HG03175 (cell line): ENCODE measurements around the gene PDZRN4.

Experiments used
- ATAC-seq: cut with Tn5 transposase; IDR thresholded peaks from one replicate; pipeline ENCODE4 v1.9.1; 2021; ENCODE audit warnings: mild to moderate bottlenecking, moderate library complexity; ENCODE audit not compliant: unreplicated experiment

The PDZRN4 gene

DNA sequence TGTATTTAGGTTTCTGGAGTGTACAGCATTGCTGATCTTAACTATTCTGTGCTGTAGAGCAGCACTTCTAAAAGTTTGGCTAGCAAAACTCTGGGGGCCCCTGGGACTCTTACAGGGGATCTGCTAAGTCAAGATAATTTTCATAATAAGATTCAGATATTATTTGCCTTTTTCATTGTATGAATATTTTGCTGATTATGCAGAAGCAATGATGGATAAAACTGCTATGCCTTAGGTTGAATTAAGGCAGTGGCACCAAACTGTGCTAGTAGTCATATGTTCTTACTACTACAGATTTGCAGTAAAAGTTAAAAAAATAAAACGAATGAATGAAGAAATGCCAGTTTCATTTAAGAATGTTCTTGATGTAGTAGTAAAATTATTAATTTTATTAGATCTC is 160.1 kb downstream of the PDZRN4 start:
- ATAC-seq: no peak

DNA sequence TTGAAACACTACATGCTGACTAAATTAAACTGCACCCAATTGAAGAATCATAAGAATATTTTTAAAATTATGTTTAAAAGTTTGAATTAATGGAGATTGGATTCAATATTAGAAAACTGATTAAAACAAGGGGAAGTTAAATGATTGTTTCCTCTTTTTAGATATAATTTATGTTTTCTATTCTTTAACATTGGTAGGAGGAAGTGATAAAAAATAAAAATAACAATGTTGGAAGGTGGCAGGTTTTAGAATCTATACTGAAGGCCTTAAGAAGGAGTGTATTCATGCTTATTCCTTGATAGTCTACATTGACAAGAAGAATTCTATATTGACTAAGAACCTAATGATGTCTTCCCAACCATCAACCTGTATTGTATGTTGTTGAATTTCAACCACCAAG is 168.1 kb downstream of the PDZRN4 start:
- no peak for ATAC-seq

- ATAC-seq: no peak
Measured at GRCh38 chr12:41361738-41362137, 173.6 kb downstream of the PDZRN4 start.

GRCh38 chr12:41362510-41362909 is 174.4 kb downstream of the PDZRN4 start:
- no peak for ATAC-seq

DNA sequence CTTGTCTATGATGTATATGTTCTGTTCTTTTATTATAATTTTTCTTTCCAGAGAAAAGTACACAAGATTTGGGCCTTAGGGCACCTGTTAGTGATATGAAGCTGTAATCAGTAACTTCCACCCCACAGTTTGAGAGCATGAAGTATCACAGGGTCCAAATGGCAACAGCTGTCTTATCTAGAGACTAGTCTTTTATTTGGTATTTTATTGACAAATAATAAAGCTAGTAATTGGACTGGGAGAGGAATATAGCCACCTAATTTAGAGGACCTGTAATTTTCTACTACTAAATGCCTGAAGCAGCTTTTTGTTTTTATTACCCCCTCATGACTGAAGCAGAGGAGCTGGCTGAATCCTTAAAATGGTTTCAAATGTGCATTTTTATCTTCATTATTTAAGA is 174.8 kb downstream of the PDZRN4 start:
- no peak for ATAC-seq

- no peak for ATAC-seq
Measured at GRCh38 chr12:41364211-41364610, 176.1 kb downstream of the PDZRN4 start.

DNA sequence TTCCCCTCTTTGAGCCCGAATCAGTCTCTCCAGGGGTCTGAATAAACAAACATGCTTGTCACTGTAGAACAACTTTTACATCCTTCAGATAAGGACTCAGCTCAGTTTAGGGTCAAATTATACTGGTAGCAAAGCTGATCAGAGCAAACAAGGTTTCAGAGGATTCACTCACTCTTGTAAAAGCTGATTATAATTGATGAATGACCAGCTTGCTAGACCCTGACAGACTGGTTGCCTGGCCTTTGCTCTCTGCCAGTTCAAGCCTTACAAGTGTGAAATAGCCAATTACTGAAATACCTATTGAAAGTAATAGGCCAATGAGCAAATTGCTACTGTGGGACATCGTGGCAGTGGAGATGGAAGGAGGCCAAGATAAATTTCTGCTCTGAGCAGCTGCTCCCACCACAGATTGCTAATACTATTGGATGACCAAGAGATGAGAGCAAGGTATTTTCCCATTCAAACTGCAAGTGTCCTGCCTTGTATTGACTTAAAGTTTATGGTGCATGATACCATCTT is 177.6 kb downstream of the PDZRN4 start:
- no peak for ATAC-seq

DNA sequence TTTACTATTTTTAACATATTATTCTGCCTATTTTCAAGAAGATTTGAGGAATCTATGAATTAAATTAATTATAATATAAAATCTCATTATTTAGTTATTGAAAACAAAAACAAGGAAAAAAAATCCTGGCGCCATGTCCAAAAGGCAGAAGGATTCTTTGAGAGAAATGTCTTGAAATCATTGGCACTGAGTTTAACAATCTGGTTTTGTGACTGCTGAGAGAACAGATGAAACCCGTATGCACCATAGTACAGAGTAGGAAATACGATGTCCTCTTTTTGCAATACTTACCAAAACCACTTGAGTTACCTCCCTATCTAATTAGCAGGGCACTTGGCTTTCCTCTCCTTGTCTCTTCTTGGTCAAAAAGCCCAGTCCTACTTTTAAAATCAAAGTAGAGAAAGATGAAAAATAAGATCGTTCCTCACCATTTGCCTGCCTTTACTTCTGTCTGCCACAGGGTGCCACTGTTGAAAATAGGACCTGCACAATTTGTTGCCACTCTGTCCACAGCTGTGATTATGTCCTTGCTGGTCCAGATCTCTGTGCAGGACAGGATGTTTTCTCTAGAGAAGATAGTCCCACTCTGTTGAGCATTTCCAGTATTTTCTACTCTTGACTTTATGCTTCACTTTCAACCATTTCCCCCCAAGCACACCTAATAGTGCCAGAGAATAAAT is 179.7 kb downstream of the PDZRN4 start:
- no peak for ATAC-seq

DNA sequence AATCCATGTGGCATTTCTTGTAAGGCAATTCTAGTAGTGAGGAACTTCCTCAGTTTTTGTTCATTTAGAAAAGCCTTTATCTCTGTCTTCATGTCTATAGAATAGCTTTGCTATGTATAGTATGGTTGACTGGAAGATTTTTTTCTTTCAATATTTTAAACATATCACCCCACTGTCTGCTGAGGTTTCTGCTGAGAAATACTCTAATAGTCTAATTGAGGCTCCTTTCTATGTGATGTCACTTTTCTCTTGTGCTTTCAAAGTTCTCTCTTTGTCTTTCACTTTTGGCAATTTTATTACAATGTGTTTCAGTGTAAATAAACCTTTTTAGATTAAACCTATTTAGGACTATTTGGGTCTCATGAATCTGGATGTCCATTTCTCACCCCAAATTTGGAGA is 192.8 kb downstream of the PDZRN4 start:
- ATAC-seq: no peak

DNA sequence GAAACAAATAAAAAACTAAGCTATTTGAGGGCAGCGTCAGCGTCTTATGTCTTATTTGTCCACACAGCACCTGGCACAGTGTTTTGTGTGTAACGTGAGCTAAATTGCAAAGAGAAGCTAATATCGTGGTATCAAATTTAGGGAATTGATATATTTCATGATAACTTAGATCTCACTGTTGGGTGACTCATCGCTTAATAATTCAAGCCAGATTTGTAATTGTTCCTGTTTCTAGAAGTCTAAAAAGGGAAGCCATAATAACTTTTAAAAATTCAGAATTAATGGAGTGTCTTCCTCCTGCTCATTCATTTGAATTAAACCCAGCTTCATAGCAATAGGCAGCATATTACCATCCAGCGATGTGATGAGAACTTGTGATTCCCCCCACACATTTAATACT is 214.7 kb downstream of the PDZRN4 start:
- no peak for ATAC-seq

- ATAC-seq: no peak
Measured at GRCh38 chr12:41407232-41407799, 219.2 kb downstream of the PDZRN4 start.

DNA sequence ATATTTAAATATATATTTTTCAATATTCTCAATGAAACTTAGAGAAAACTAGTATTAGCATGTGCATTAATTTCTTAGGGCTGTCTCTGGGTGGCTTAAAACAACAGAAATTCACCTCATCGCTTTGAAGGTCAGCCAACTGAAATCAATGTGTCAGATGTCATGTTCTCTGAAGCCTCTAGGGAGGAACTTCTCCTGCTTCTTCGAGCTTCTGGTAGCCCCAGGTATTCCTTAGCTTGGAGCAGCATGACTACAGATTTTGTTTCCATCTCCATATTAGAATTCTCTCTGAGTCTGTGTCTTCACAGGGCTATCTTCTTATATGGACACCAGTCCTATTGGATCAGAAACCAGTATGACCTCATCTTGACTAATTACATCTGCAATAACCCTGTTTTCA is 221.5 kb downstream of the PDZRN4 start:
- ATAC-seq: no peak

DNA sequence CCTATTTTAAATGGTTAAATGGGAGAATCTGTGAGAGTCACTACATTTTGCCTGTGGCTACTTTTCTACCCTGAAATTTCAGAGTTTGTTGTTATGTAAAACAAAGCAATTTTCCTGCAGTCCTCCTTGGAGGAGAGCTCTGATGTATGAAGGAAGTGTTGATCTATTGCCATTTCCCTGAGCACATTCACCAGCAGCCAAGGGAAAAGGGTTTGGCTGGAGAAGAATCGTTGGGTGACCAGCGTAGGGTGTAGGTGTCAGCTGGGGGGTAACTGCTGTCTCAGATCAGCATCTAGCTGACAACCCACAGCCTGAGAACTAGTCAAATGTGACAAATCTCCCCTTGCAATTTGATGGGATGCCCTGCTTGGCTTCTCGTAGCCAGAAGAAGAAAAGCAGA is 230.5 kb downstream of the PDZRN4 start:
- no peak for ATAC-seq

DNA sequence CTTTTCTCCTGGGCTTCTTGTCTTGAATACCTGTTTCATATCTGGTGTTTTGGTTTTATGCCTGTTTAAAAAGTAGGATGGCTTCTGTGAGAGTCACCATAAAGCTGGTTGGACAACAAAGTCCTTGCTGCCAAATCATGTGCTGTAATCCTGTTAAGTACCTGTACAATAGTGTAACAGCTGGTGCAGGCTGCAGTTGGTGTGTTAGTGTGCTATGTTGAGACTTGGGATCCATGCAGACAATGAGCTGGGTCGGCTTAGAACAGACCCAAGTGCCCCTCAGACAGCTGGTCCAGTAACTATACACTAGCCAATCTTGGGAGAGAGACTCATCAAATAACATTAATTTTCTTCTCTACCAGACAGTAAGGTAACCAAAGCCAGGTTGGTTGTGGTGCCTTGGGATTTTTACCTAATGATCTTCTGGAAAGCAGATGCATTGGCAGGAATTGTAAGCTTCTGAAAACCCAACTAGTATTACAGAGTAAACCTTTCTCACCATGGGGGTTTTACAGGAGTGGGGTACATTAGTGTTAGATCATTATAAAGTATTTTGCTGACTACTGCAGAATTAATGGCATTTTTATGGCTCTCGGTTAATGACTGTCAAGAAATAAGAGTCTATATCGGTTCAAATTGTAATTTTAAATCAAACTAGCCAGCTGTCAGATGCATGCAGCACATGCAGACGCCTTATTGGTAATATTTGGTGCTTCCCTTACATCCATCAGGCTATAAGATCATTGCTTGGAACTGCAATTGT is 231.2 kb downstream of the PDZRN4 start:
- ATAC-seq: no peak

DNA sequence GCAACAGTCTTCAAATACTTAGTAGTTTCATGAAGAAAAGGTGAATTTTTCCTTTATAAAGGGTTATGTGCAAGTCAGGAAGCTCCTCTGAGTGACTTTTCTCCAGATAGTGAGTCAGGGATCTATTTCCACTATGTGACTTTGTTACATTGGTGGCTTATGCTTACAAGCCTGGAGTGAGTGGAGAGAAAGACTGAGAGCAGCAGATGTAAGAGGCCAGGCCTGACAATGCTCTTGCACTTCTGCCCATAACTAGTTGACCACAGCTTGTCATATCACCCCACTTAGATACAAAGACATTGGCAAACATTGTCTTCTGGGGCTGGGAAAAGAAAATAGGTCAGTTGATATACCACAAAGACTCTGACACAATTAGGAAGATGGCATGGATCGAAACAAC is 236.5 kb downstream of the PDZRN4 start:
- no peak for ATAC-seq

DNA sequence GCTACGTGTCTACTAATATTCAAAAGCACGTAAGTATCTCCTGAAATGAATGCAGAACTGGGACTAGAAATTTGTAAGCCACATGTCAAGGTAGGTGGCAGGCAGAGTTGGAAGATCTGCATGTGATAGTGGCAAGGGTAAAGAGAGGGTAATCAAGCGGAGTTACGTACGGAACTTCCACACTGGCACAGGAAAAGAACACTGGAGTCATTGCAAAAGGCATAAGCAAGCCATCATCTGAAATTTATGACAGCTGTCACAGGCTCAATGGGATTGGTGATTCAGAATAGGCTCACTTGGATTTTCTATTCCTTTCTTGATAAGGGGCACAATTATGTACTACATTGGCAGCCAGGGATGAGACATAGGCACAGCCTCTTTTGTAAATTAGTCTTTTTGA is 245.3 kb downstream of the PDZRN4 start:
- no peak for ATAC-seq

DNA sequence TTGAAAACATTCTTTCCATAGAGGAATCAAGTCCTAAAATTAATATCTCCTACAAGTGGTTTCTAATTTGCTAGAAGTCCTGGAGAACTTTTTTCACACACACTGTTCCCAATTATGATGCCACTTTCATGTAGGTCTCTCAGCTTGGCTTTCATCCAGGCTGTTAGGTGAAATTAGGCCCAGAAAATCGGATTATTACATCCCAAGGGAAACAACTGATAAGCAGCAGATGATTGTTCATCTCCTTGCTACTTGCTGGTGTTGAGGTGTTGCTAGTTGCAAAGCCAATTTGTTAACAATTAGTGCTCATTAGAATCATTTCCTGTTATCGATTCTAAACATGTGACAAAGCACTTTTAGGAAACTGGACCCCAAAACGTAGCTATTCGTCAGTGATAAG is 248.0 kb downstream of the PDZRN4 start:
- ATAC-seq: no peak

DNA sequence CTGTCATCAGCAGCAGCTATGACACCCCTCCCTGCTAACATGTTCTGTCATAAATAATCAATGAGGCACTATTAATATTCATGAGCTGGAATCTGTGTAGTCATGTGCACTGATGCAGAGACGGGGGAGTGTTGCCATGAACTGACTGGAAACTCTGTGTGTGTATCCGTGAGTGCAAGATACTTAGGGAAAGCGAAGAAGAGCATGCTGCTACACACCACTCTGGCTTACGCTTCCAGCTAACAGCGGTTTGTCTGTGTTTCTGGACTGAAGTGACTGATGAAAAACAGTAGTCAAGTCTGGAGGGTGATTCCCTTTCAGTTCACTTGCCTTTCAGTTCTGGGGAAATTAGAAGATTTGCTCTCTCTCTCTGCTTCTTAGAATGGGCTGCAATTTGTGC is 249.4 kb downstream of the PDZRN4 start:
- ATAC-seq: no peak

GRCh38 chr12:41438854-41439541 is 250.9 kb downstream of the PDZRN4 start:
- no peak for ATAC-seq

DNA sequence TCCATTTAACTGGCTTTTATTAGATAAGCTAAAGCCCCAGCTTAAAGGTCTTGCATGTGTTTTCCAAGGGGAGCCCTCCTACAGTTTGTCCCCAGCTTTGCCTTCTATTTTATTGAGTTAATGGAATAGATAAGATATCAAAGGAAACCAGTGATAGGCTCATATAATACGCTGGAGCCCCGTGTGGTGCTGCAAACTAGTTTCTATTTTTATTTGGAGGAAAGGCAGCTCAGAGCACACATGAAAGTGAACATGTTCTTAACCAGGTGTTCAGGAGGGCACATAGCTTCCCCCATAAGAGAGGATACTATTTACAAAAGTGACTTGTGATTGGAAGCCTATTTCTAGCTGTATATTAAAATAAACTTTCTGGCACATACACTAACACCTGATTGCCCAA is 251.7 kb downstream of the PDZRN4 start:
- no peak for ATAC-seq

DNA sequence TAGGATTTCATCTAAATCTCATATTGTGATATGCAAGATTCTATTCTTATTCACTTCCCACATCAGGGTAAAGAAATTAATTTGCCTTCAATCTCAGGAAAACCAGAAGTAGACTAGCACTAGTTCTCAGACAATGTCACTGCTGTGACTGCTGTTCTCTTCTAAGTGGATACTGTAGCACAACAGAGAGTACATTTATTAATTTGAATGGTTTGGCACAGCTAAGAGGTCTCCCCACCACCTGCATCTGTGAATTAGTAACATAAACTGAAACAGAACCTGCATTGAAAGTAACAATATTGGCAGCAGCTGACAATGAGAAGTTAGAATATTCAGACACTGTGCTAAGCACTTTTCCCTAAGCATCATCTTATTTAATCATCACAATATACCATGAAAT is 253.1 kb downstream of the PDZRN4 start:
- no peak for ATAC-seq

DNA sequence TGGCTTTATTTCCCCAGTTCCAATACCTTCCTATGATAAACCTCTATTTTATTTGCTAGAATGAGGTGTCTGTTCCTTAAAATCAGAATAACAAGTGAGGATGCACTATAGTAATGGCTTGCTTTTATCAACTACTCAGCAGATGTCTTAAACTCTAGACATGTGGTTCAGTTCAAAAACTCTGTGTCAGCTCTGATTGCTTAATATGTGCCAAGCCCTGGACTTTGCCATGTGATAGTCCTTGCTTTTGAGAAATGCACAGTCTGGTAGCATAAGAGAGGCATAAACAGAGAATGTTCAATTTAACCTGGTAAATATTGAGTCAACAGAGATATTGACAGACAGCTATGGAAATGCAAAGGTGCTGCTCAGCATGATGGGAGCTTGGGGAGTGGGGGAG is 254.8 kb downstream of the PDZRN4 start:
- ATAC-seq: no peak
